HuH-7.5 (cell line): ENCODE data around the gene NPIPB12.
"Not testable (repeated sequence)": the region's sequence is repeated elsewhere in the genome, so short reads cannot be mapped to it uniquely, and the experiment has no call there.

Experiments
- DNase-seq: peaks from one replicate; pipeline ENCODE4 v3.0.0; 2011; ENCODE audit warnings: low spot score

NPIPB12 gene

GRCh38 chr16:29506308-29506707 lies at the start of gene NPIPB12:
Gene NPIPB12 (minus strand): TSS chr16:29506408.
- not testable (repeated sequence) for DNase-seq

- not testable (repeated sequence) for DNase-seq
These were observed 15.3 kb upstream of the NPIPB12 start for GRCh38 chr16:29521520-29521919.

- DNase-seq = not testable (repeated sequence)
These were observed 23.9 kb downstream of the NPIPB12 start for GRCh38 chr16:29482276-29482675.

- DNase-seq = not testable (repeated sequence)
These were observed 34.1 kb downstream of the NPIPB12 start for GRCh38 chr16:29472065-29472464.

- not testable (repeated sequence) for DNase-seq
These were observed 36.5 kb downstream of the NPIPB12 start for GRCh38 chr16:29469660-29470059.

- DNase-seq = not testable (repeated sequence)
These were observed 38.4 kb downstream of the NPIPB12 start for GRCh38 chr16:29467654-29468366.

GRCh38 chr16:29466904-29467303 lies 39.3 kb downstream of the NPIPB12 start:
- not testable (repeated sequence) for DNase-seq

GRCh38 chr16:29465985-29466824 lies 40.0 kb downstream of the NPIPB12 start:
- DNase-seq = not testable (repeated sequence)

- not testable (repeated sequence) for DNase-seq
These were observed 45.6 kb downstream of the NPIPB12 start for GRCh38 chr16:29460647-29461030.

- DNase-seq = not testable (repeated sequence)
These were observed 46.2 kb downstream of the NPIPB12 start, which contains the start of gene SULT1A4 for GRCh38 chr16:29459706-29460646. Gene SULT1A4 (plus strand): TSS chr16:29459913. CDS start chr16:29461386, 1,473 bp downstream.

GRCh38 chr16:29457660-29458059 lies 48.5 kb downstream of the NPIPB12 start:
- not testable (repeated sequence) for DNase-seq

GRCh38 chr16:29454828-29455227 lies 51.4 kb downstream of the NPIPB12 start:
- DNase-seq = not testable (repeated sequence)

- not testable (repeated sequence) for DNase-seq
These were observed 51.9 kb downstream of the NPIPB12 start, which contains the start of the genes BOLA2 and SLX1B for GRCh38 chr16:29454269-29454668. Gene BOLA2 (minus strand): TSS chr16:29454351. CDS start chr16:29454253, 98 bp downstream. Gene SLX1B (plus strand): TSS chr16:29454533.

GRCh38 chr16:29453754-29454153 lies 52.5 kb downstream of the NPIPB12 start:
- not testable (repeated sequence) for DNase-seq
